Astrocyte (in vitro differentiated cells and primary cell): ENCODE results near the gene MAP1LC3A. TPM values are rescaled to one million over a fixed set of nuclear protein-coding genes. Genes with fewer than 3 reads are reported as not detected.

ENCODE experiments used
- DNase-seq: peaks from one replicate; pipeline ENCODE4 v3.0.0-alpha.2; 2010; ENCODE audit warnings: low read depth
- FAIRE-seq: peaks from 2 replicates; lab custom pipeline; 2011; peaks lifted over from hg19 to GRCh38; lab: Jason Lieb, UNC
- H2AFZ ChIP-seq: 2 replicates; pipeline ENCODE4 v1.6.0; 2012; ENCODE audit warnings: low read depth, low read length, inconsistent platforms
- H3K27ac ChIP-seq: 2 replicates; pipeline ENCODE4 v1.5.1; 2011; ENCODE audit warnings: low read depth, low read length, inconsistent platforms
- H3K27me3 ChIP-seq: 2 replicates; pipeline ENCODE4 v1.6.0; 2011; ENCODE audit warnings: low read length, inconsistent platforms; ENCODE audit not compliant: insufficient read depth
- H3K36me3 ChIP-seq: 2 replicates; pipeline ENCODE4 v1.5.1; 2011; ENCODE audit warnings: low read length, inconsistent platforms; ENCODE audit not compliant: insufficient read depth
- H3K4me1 ChIP-seq: 2 replicates; pipeline ENCODE4 v1.5.1; 2011; ENCODE audit warnings: low read length, inconsistent platforms; ENCODE audit not compliant: insufficient read depth
- H3K4me2 ChIP-seq: 2 replicates; pipeline ENCODE4 v1.6.0; 2012; ENCODE audit warnings: low read length, inconsistent platforms
- H3K4me3 ChIP-seq: 2 replicates; pipeline ENCODE4 v1.5.1; 2011; ENCODE audit warnings: low read depth, mild to moderate bottlenecking, low read length, inconsistent platforms; ENCODE audit not compliant: insufficient read depth
- H3K79me2 ChIP-seq: 2 replicates; pipeline ENCODE4 v1.6.0; 2012; ENCODE audit warnings: mild to moderate bottlenecking, low read length, inconsistent platforms; ENCODE audit not compliant: insufficient read depth
- H3K9ac ChIP-seq: 2 replicates; pipeline ENCODE4 v1.6.0; 2012; ENCODE audit warnings: mild to moderate bottlenecking, low read length, inconsistent platforms
- H3K9me3 ChIP-seq: 2 replicates; pipeline ENCODE4 v1.5.1; 2012; ENCODE audit warnings: low read depth, mild to moderate bottlenecking, low read length, inconsistent platforms; ENCODE audit not compliant: insufficient read depth
- H4K20me1 ChIP-seq: 2 replicates; pipeline ENCODE4 v1.6.0; 2012; ENCODE audit warnings: low read length, inconsistent platforms; ENCODE audit not compliant: insufficient read depth
- H3K27ac Mint-ChIP-seq: one replicate; pipeline ENCODE4 v1.8.0; 2021; ENCODE audit warnings: mild to moderate bottlenecking, mixed read lengths; ENCODE audit not compliant: unreplicated experiment
- H3K27me3 Mint-ChIP-seq: one replicate; pipeline ENCODE4 v1.8.0; 2021; ENCODE audit warnings: low read depth, mixed read lengths; ENCODE audit not compliant: unreplicated experiment
- H3K36me3 Mint-ChIP-seq: one replicate; pipeline ENCODE4 v1.8.0; 2021; ENCODE audit warnings: low read depth, mixed read lengths; ENCODE audit not compliant: unreplicated experiment
- H3K4me1 Mint-ChIP-seq: one replicate; pipeline ENCODE4 v1.8.0; 2021; ENCODE audit warnings: low read depth, mixed read lengths; ENCODE audit not compliant: unreplicated experiment
- H3K4me3 Mint-ChIP-seq: one replicate; pipeline ENCODE4 v1.8.0; 2021; ENCODE audit warnings: mild to moderate bottlenecking, moderate library complexity, mixed read lengths; ENCODE audit not compliant: unreplicated experiment
- H3K9me3 Mint-ChIP-seq: one replicate; pipeline ENCODE4 v1.8.0; 2021; ENCODE audit warnings: mild to moderate bottlenecking, mixed read lengths; ENCODE audit not compliant: unreplicated experiment
- EZH2 ChIP-seq: IDR thresholded peaks from 2 replicates; pipeline ENCODE4 v1.6.1; 2012; ENCODE audit warnings: mild to moderate bottlenecking, low read length, inconsistent platforms; ENCODE audit not compliant: insufficient read depth
- total RNA-seq: library from RNA; stranded (reverse); gene quantifications from 2 replicates; pipeline ENCODE4 v1.2.1, GENCODE V29; 2021
- TF ChIP-seq, protein P1 (sequence below): IDR thresholded peaks from 2 replicates; pipeline ENCODE4 v1.5.1; 2011; ENCODE audit warnings: low read depth, mild to moderate bottlenecking, inconsistent platforms, low read length, moderate library complexity; ENCODE audit not compliant: insufficient read depth

Gene MAP1LC3A
- total RNA-seq, 1 donor from 2014 or later, result 48.9 TPM

DNA sequence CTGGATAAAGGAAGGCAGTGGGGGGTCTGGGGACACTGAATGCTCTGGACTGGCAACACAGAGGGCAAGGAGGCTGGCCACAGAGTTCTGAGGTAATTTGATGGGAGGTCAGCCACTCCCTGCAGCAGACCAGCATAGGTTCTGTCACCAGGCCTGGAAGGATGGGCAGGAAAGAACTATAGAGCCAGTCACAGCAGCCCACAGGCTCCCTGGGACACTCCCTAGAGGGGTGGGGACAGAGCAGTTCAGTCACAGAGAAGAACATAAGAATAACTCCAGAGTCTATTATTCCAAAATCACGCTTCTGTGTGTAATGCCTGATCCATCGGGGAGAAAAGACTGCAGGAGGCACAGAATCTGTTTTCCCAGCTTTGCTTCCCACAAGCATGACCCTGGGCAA lies 22.7 kb upstream of the MAP1LC3A start:
- Histone ChIP-seq H3K9ac (no peak overlapping the region), H3K4me3 (no peak overlapping the region), H3K27ac (no peak overlapping the region), H3K79me2 (peaks cover 20% of the 10 kb centered on the region), H4K20me1 (peaks cover 66% of the 10 kb centered on the region), H3K36me3 (peaks cover 68% of the 10 kb centered on the region), H3K4me1 (no peaks in the 10 kb centered on the region), H3K4me2 (no peak overlapping the region), H3K9me3 (no peaks in the 10 kb centered on the region), H2AFZ (no peak overlapping the region), H3K27me3 (no peaks in the 10 kb centered on the region)
- TF ChIP-seq, protein P1, sequence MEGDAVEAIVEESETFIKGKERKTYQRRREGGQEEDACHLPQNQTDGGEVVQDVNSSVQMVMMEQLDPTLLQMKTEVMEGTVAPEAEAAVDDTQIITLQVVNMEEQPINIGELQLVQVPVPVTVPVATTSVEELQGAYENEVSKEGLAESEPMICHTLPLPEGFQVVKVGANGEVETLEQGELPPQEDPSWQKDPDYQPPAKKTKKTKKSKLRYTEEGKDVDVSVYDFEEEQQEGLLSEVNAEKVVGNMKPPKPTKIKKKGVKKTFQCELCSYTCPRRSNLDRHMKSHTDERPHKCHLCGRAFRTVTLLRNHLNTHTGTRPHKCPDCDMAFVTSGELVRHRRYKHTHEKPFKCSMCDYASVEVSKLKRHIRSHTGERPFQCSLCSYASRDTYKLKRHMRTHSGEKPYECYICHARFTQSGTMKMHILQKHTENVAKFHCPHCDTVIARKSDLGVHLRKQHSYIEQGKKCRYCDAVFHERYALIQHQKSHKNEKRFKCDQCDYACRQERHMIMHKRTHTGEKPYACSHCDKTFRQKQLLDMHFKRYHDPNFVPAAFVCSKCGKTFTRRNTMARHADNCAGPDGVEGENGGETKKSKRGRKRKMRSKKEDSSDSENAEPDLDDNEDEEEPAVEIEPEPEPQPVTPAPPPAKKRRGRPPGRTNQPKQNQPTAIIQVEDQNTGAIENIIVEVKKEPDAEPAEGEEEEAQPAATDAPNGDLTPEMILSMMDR, result no peak
- TF ChIP-seq EZH2, result no peak
- no peaks in the 10 kb centered on the region for H3K4me1 Mint-ChIP-seq
- no peaks in the 10 kb centered on the region for H3K9me3 Mint-ChIP-seq
- no peak overlapping the region for H3K4me3 Mint-ChIP-seq
- FAIRE-seq (no peak), DNase-seq (no peak)
- H3K27ac Mint-ChIP-seq, result no peak overlapping the region
- H3K36me3 Mint-ChIP-seq, result peaks cover 16% of the 10 kb centered on the region
- H3K27me3 Mint-ChIP-seq, result no peaks in the 10 kb centered on the region

DNA sequence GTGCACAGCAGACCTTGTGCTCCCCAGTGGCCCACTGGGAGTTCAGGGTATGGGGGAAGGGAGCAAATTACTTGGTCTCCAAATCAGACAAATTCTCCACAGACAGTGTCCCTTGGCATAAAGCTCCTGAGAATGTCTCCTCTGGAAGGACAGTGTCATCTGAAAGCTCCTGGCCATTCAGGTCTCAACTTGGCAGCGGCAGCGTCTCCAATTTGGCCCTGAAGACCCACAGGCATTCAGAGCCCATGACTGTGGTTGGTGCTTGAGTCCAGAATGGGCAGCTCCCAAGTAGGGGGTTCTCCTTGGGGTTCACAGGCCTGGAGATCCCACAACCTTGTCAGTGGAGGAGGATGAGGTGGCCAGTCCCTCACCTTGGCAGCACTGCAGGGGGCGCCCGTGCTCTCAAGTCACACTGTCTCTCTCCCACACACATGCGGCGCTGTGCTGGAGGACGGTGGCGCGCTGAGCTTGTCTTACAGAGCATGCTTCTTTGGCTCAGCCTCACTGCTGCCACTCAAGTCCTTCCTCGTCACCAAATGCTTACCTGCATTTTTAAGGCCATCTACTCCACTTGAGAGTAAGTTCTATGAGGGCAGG lies 21.6 kb upstream of the MAP1LC3A start:
- no peak overlapping the region for H3K27ac Mint-ChIP-seq
- no peak for DNase-seq
- Histone ChIP-seq H3K79me2 (peaks cover 10% of the 10 kb centered on the region), H2AFZ (no peak overlapping the region), H3K36me3 (peaks cover 70% of the 10 kb centered on the region), H3K27me3 (no peaks in the 10 kb centered on the region), H3K4me1 (no peaks in the 10 kb centered on the region), H3K9ac (no peak overlapping the region), H3K27ac (no peak overlapping the region), H3K4me3 (no peak overlapping the region), H4K20me1 (peaks cover 56% of the 10 kb centered on the region), H3K4me2 (no peak overlapping the region), H3K9me3 (no peaks in the 10 kb centered on the region)
- peaks cover 22% of the 10 kb centered on the region for H3K36me3 Mint-ChIP-seq
- no peaks in the 10 kb centered on the region for H3K4me1 Mint-ChIP-seq
- H3K27me3 Mint-ChIP-seq, result no peaks in the 10 kb centered on the region
- H3K9me3 Mint-ChIP-seq, result no peaks in the 10 kb centered on the region
- no peak overlapping the region for H3K4me3 Mint-ChIP-seq
- no peak for TF ChIP-seq EZH2
- TF ChIP-seq, protein P1, result peak; percentile 12
- FAIRE-seq, result no peak

DNA sequence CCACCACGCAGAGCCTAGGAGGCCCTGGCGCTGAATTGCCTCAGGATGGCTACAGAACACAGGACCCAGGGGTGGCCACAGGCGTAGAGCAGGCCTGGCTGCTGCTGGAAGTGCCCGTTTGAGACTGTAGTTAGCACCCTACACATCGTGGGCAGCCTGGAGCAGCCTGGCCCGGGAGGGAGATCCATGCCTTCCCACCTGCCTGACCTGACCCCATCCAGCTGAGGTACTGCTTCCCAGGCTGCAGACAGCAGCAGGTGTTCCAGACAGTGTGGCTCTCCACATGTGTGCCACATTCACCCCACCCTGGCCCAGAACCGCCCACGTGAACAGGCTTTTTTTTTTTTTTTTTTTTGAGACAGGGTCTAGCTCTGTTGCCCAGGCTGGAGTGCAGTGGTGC lies 20.9 kb upstream of the MAP1LC3A start:
- Histone ChIP-seq H3K9ac (no peak overlapping the region), H3K4me3 (no peak overlapping the region), H3K79me2 (peaks cover 5% of the 10 kb centered on the region), H3K27me3 (no peaks in the 10 kb centered on the region), H3K27ac (no peak overlapping the region), H3K9me3 (no peaks in the 10 kb centered on the region), H4K20me1 (peaks cover 48% of the 10 kb centered on the region), H3K36me3 (peaks cover 69% of the 10 kb centered on the region), H2AFZ (no peak overlapping the region), H3K4me1 (no peaks in the 10 kb centered on the region), H3K4me2 (no peak overlapping the region)
- Mint-ChIP-seq H3K4me3 (no peak overlapping the region), H3K27me3 (no peaks in the 10 kb centered on the region), H3K9me3 (no peaks in the 10 kb centered on the region), H3K27ac (no peak overlapping the region), H3K4me1 (no peaks in the 10 kb centered on the region), H3K36me3 (peaks cover 22% of the 10 kb centered on the region)
- FAIRE-seq, result no peak
- no peak for DNase-seq
- no peak for TF ChIP-seq EZH2
- TF ChIP-seq, protein P1, result no peak
